HCT116 (cell line): ENCODE measurements around the gene XAF1.

Experiments
- POLR2A ChIP-seq: IDR thresholded peaks from 2 replicates; pipeline ENCODE4 v1.7.0; 2011; ENCODE audit warnings: borderline replicate concordance; ENCODE audit not compliant: insufficient read depth, insufficient read length; ENCODE audit errors: extremely low read depth
- POLR2AphosphoS5 ChIP-seq: IDR thresholded peaks from 2 replicates; pipeline ENCODE4 v1.6.1; 2011; ENCODE audit warnings: mild to moderate bottlenecking, low read depth, low read length, moderate library complexity
- RAD21 ChIP-seq: IDR thresholded peaks from 2 replicates; pipeline ENCODE4 v1.6.1; 2012; ENCODE audit warnings: low read depth, mild to moderate bottlenecking
- SIN3A ChIP-seq: IDR thresholded peaks from 2 replicates; pipeline ENCODE4 v1.6.1; 2012; ENCODE audit warnings: low read depth
- SRF ChIP-seq: IDR thresholded peaks from 2 replicates; pipeline ENCODE4 v1.6.1; 2012; ENCODE audit warnings: low read depth
- TF ChIP-seq, protein P1 (sequence below), 3 experiments: fragments of 200-600 bp in 1 of 3; sonication (generic) in 1 of 3; IDR thresholded peaks in 2 of 3; conservative IDR thresholded peaks in 1 of 3; 2 replicates each; pipeline ENCODE4 v1.5.1; 2012 to 2017; ENCODE audit warnings: low read depth in 2 of 3, low read length in 2 of 3, antibody characterized with exemption in 1 of 3, borderline replicate concordance in 1 of 3, control low read depth in 1 of 3, mild to moderate bottlenecking in 1 of 3, mixed read lengths in 1 of 3, mixed run types in 1 of 3, moderate library complexity in 1 of 3; ENCODE audit not compliant: insufficient read depth in 1 of 3

DNA sequence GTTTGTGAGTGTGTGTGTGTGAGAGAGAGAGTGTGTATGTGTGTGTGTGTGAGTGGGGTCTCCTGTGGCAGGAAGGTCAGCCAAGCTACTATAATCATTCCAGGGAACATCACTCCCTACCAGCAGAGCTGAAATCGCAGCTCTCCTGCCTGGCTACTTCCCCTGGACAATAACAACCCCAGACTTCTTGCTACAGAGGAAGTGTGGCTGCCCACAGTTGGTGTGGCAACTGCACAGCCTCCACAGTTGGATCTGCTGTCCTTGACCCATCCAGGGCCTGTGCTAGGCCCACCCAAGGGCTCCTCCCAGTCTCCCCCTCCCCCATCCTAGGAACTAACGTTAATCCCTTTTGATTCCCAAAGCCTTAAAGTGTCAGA lies 44.2 kb upstream of the XAF1 start:
- TF ChIP-seq POLR2A, result no peak
- TF ChIP-seq SIN3A, result no peak
- no peak for TF ChIP-seq SRF
- TF ChIP-seq POLR2AphosphoS5, result no peak
- no peak for TF ChIP-seq RAD21
- TF ChIP-seq, protein P1, sequence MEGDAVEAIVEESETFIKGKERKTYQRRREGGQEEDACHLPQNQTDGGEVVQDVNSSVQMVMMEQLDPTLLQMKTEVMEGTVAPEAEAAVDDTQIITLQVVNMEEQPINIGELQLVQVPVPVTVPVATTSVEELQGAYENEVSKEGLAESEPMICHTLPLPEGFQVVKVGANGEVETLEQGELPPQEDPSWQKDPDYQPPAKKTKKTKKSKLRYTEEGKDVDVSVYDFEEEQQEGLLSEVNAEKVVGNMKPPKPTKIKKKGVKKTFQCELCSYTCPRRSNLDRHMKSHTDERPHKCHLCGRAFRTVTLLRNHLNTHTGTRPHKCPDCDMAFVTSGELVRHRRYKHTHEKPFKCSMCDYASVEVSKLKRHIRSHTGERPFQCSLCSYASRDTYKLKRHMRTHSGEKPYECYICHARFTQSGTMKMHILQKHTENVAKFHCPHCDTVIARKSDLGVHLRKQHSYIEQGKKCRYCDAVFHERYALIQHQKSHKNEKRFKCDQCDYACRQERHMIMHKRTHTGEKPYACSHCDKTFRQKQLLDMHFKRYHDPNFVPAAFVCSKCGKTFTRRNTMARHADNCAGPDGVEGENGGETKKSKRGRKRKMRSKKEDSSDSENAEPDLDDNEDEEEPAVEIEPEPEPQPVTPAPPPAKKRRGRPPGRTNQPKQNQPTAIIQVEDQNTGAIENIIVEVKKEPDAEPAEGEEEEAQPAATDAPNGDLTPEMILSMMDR (IDR thresholded peaks at IDR 0.05 in 2 of 3, conservative IDR thresholded peaks at IDR 0.05 in 1 of 3; ENCODE audit: borderline replicate concordance in 1 of 3, insufficient read depth in 1 of 3, low read depth in 2 of 3, low read length in 2 of 3), result no peak
